ENCODE measurements around the gene ZBTB2.

DNA sequence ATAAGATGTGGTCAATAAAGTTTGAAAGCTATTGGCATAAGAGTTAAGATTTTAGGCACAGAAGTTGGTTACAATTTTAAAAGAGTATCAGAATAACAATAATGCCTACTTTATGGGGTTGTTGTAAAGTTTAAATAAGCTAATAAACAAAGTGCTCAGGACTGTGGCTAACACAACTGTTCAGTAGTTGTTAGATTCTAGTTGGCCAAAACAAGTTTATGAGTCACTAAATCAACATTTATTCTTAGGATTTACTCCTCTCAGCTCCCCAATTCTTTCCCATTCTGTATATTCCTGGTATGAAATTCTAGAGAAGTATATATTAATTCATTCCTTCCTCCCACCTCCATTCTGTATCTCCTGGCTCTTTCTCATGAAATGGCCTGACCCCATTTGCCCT is 46.0 kb upstream of the ZBTB2 start:
- TF ChIP-seq, protein P1, sequence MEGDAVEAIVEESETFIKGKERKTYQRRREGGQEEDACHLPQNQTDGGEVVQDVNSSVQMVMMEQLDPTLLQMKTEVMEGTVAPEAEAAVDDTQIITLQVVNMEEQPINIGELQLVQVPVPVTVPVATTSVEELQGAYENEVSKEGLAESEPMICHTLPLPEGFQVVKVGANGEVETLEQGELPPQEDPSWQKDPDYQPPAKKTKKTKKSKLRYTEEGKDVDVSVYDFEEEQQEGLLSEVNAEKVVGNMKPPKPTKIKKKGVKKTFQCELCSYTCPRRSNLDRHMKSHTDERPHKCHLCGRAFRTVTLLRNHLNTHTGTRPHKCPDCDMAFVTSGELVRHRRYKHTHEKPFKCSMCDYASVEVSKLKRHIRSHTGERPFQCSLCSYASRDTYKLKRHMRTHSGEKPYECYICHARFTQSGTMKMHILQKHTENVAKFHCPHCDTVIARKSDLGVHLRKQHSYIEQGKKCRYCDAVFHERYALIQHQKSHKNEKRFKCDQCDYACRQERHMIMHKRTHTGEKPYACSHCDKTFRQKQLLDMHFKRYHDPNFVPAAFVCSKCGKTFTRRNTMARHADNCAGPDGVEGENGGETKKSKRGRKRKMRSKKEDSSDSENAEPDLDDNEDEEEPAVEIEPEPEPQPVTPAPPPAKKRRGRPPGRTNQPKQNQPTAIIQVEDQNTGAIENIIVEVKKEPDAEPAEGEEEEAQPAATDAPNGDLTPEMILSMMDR (IDR thresholded peaks at IDR 0.05; ENCODE audit: poor library complexity): no peak
- TF ChIP-seq EZH2 (IDR thresholded peaks at IDR 0.05; ENCODE audit: borderline replicate concordance) (no peak), EZH2phosphoT487 (IDR thresholded peaks at IDR 0.05; ENCODE audit: low read depth, severe bottlenecking, unreplicated experiment) (no peak)

Data from hepatocyte (in vitro differentiated cells).